GM19025 (cell line): ENCODE data around the gene LAMP1.
A peak's percentile ranks its signal among the peaks of the same experiment; 100 is the strongest.
"Not testable (repeated sequence)": the region's sequence is repeated elsewhere in the genome, so short reads cannot be mapped to it uniquely, and the experiment has no call there.

Experiments
- ATAC-seq: cut with Tn5 transposase; IDR thresholded peaks from one replicate; pipeline ENCODE4 v1.9.1; 2021; ENCODE audit warnings: mild to moderate bottlenecking, low read depth, moderate library complexity; ENCODE audit not compliant: unreplicated experiment

LAMP1 gene

DNA sequence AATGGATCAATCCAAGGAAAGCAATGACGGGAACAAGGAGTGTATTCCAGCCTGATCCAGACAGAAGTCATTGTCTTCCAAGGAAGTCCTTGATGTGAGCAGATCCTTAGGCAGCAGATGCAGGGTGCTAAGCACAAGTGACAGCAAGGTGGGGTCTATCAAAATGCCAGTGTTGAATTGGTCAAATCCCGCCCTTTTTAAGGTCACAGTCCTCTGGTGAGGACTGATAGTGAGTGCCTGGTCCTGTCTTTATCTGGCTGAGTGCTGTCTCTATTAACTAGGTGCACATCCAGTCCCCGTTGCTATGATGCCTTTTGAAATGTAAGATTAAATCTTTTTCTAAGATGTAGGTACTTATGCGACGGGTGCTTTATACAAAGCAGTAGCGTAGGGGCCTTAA is 1.3 kb upstream of the LAMP1 start:
- no peak for ATAC-seq

DNA sequence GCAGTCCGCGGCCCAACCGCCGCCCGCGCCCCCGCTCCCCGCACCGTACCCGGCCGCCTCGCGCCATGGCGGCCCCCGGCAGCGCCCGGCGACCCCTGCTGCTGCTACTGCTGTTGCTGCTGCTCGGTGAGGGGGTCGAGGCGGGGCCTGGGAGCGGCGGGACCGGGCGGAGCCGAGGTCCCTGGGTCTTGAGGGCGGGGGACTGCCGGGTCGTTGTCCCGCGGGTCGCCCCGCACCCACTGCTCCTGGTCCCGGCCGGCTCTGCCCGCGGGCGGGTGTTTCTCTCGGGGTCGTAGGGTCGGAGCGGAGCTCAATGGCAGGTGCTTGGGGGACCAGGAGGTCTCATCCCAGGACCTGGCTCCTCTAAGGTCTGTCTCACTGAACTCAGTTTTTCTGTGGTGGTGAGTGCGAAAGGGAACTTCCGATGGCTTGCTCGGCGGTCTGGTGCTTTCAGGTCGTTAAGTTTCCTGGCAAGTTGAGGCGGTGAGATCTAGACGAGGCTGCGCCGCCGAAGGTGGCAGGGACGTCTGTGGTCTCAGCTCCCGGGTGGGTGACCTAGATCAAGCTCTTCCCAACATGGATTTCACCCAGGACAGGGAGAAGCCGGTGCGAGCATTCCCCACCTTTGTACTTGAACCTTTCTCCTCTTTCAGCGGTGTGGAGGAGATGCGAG is 467 bp downstream of the LAMP1 start:
- ATAC-seq, result peak; percentile 33

GRCh38 chr13:113298043-113298945 is 1.3 kb downstream of the LAMP1 start:
- ATAC-seq, result no peak

- no peak for ATAC-seq
These were observed 2.9 kb downstream of the LAMP1 start for GRCh38 chr13:113299951-113300350.

- ATAC-seq, result no peak
These were observed 5.9 kb downstream of the LAMP1 start for GRCh38 chr13:113302986-113303385.

GRCh38 chr13:113304121-113304520 is 7.1 kb downstream of the LAMP1 start:
- no peak for ATAC-seq

DNA sequence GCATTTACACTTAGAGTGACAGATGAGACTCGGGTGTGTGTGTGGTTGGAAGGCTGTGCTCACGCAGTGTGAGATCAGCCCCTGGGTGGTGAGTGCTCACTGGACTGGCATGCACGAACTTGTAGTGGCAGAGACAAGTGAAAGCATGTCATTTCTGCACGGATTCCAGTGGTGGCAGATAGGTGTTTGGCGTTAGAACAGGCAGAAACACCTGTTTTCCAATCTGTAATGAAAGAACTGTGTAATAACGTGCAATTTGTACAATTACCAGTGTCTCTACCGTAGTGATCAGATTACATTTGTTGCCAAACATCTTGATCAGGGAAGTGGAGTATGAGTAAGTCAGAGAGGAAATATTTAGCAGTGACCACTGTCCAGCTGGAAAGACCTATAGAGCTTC is 8.2 kb downstream of the LAMP1 start:
- ATAC-seq, result no peak

DNA sequence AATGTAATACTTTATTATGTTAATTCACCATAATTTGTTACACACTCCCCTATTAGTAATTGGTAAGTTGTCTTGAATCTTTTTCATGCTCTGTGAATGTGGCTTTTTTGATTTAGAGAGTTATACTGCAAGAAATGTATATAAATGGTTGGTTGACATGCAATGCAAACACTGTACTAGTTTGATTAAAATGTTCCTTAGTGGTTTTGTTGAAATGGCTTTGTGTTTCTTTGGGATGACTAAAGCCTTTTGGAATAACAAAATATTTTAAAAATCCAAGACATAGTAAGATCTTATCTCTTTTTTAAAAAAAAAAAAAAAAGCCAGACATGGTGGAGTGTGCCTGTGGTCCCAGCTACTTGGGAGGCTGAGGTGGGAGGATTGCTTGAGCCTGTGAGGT is 10.5 kb downstream of the LAMP1 start:
- ATAC-seq, result no peak

DNA sequence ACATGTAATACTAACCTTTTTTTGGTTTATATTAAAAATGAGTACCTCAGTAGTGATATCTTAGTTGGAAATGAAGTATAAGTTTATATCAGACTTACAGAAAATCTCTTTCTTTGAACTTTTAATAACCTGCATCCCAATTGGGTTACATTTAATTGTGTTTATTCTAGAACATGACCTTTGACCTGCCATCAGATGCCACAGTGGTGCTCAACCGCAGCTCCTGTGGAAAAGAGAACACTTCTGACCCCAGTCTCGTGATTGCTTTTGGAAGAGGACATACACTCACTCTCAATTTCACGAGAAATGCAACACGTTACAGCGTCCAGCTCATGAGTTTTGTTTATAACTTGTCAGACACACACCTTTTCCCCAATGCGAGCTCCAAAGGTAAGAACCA is 12.4 kb downstream of the LAMP1 start:
- ATAC-seq, result no peak

GRCh38 chr13:113314112-113314511 is 17.1 kb downstream of the LAMP1 start:
- ATAC-seq, result not testable (repeated sequence)

DNA sequence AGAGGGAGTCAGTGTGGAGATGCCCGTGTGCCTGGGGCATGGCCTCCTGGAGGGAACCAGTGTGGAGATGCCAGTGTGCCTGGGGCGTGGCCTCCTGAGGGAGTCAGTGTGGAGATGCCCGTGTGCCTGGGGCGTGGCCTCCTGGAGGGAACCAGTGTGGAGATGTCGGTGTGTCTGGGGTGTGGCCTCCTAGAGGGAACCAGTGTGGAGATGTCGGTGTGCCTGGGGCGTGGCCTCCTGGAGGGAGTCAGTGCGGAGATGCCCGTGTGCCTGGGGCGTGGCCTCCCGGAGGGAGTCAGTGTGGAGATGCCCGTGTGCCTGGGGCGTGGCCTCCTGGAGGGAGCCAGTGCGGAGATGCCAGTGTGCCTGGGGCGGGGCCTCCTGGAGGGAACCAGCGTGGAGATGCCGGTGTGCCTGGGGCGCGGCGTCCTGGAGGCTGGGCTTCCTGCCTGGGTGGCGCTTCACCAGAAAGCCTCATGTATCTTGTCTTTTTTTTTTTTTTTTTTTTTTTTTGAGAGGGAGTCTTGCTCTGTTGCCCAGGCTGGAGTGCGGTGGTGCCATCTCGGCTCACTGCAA is 17.9 kb downstream of the LAMP1 start:
- not testable (repeated sequence) for ATAC-seq

- ATAC-seq, result no peak
These were observed 19.0 kb downstream of the LAMP1 start for GRCh38 chr13:113315992-113316391.

GRCh38 chr13:113317031-113317430 is 20.0 kb downstream of the LAMP1 start:
- ATAC-seq, result no peak

- ATAC-seq, result no peak
These were observed 21.9 kb downstream of the LAMP1 start for GRCh38 chr13:113318956-113319355.

- no peak for ATAC-seq
These were observed 22.3 kb downstream of the LAMP1 start for GRCh38 chr13:113319371-113319770.

- ATAC-seq, result no peak
These were observed 23.3 kb downstream of the LAMP1 start for GRCh38 chr13:113320226-113320875.

- ATAC-seq, result no peak
These were observed 24.5 kb downstream of the LAMP1 start for GRCh38 chr13:113321546-113321945.

GRCh38 chr13:113322043-113322461 is 25.0 kb downstream of the LAMP1 start:
- ATAC-seq, result no peak

DNA sequence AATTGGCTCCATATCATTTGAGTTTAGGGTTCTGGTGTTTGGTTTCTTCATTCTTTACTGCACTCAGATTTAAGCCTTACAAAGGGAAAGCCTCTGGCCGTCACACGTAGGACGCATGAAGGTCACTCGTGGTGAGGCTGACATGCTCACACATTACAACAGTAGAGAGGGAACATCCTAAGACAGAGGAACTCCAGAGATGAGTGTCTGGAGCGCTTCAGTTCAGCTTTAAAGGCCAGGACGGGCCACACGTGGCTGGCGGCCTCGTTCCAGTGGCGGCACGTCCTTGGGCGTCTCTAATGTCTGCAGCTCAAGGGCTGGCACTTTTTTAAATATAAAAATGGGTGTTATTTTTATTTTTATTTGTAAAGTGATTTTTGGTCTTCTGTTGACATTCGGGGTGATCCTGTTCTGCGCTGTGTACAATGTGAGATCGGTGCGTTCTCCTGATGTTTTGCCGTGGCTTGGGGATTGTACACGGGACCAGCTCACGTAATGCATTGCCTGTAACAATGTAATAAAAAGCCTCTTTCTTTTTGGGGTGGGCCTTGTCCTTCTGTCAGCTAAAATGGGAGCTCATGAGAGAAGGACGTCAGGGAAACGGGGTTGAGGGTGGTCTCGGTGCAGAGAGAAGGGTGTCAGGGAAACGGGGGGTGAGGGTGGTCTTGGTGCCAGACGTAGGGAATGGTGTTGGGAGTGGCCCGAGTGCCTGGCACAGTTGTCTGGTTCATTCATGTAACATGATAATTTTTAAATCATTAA is 26.0 kb downstream of the LAMP1 start:
- ATAC-seq, result no peak

DNA sequence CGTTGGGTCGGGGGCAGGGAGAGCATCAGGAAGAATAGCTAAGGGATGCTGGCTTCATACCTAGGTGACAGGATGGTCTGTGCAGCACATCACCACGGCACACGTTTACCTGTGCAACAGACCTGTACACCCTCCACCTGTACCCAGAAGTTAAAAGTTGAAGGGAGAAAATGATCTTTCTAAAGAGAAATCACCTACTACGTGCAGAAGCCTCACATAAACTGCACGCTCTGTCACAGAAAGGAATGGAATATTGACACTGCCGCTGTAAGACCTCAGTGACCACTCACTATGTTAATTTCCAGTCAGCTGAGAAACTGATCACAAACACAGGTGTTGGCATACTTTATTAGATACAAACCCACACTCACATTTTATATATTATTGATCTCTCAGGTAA is 26.8 kb downstream of the LAMP1 start:
- ATAC-seq, result no peak
